Activated naive CD8-positive, alpha-beta T cell (primary cell): Measurements from ENCODE around the gene ACOT12.

Experiments used
- H3K27ac Mint-ChIP-seq: one replicate; pipeline ENCODE4 v1.8.0; 2021; ENCODE audit warnings: mixed read lengths
- H3K27me3 Mint-ChIP-seq: one replicate; pipeline ENCODE4 v1.8.0; 2021; ENCODE audit warnings: mixed read lengths
- H3K36me3 Mint-ChIP-seq: one replicate; pipeline ENCODE4 v1.8.0; 2021; ENCODE audit warnings: mixed read lengths
- H3K4me1 Mint-ChIP-seq: one replicate; pipeline ENCODE4 v1.8.0; 2021; ENCODE audit warnings: low read depth, mixed read lengths
- H3K4me3 Mint-ChIP-seq: one replicate; pipeline ENCODE4 v1.8.0; 2021; ENCODE audit warnings: mild to moderate bottlenecking, mixed read lengths
- H3K9me3 Mint-ChIP-seq: one replicate; pipeline ENCODE4 v1.8.0; 2021; ENCODE audit warnings: low read depth, mixed read lengths

ACOT12 gene

GRCh38 chr5:81393783-81394718, at the start of gene ACOT12:
Gene ACOT12 (minus strand): TSS chr5:81394134. CDS start chr5:81394114, 20 bp downstream.
- H3K27ac Mint-ChIP-seq = no peak within 1 kb of the TSS
- peaks cover 4% of the 10 kb centered on the region for H3K9me3 Mint-ChIP-seq
- H3K36me3 Mint-ChIP-seq = peaks cover 5% of the 10 kb centered on the region
- H3K4me1 Mint-ChIP-seq = peaks cover 8% of the 10 kb centered on the region
- H3K4me3 Mint-ChIP-seq = peak within 1 kb of the TSS; percentile 51
- H3K27me3 Mint-ChIP-seq = peaks cover 43% of the 10 kb centered on the region

GRCh38 chr5:81435023-81435422, 41.1 kb upstream of the ACOT12 start:
- H3K27ac Mint-ChIP-seq = no peak overlapping the region
- H3K27me3 Mint-ChIP-seq = no peaks in the 10 kb centered on the region
- H3K4me3 Mint-ChIP-seq = no peak overlapping the region
- H3K36me3 Mint-ChIP-seq = peaks cover 4% of the 10 kb centered on the region
- no peaks in the 10 kb centered on the region for H3K4me1 Mint-ChIP-seq
- no peaks in the 10 kb centered on the region for H3K9me3 Mint-ChIP-seq

GRCh38 chr5:81429985-81430384, 36.1 kb upstream of the ACOT12 start:
- peaks cover 10% of the 10 kb centered on the region for H3K4me1 Mint-ChIP-seq
- H3K4me3 Mint-ChIP-seq = no peak overlapping the region
- no peaks in the 10 kb centered on the region for H3K27me3 Mint-ChIP-seq
- no peaks in the 10 kb centered on the region for H3K36me3 Mint-ChIP-seq
- H3K9me3 Mint-ChIP-seq = no peaks in the 10 kb centered on the region
- H3K27ac Mint-ChIP-seq = no peak overlapping the region

- no peaks in the 10 kb centered on the region for H3K27me3 Mint-ChIP-seq
- no peak overlapping the region for H3K4me3 Mint-ChIP-seq
- H3K9me3 Mint-ChIP-seq = no peaks in the 10 kb centered on the region
- H3K4me1 Mint-ChIP-seq = peaks cover 10% of the 10 kb centered on the region
- H3K36me3 Mint-ChIP-seq = no peaks in the 10 kb centered on the region
- no peak overlapping the region for H3K27ac Mint-ChIP-seq
Measured at GRCh38 chr5:81429363-81429762, 35.4 kb upstream of the ACOT12 start.

- Mint-ChIP-seq H3K9me3 (no peaks in the 10 kb centered on the region), H3K4me1 (peaks cover 10% of the 10 kb centered on the region)
Measured at GRCh38 chr5:81428861-81429260, 34.9 kb upstream of the ACOT12 start.

GRCh38 chr5:81428446-81428845, 34.5 kb upstream of the ACOT12 start:
- no peaks in the 10 kb centered on the region for H3K27me3 Mint-ChIP-seq
- no peaks in the 10 kb centered on the region for H3K36me3 Mint-ChIP-seq
- H3K9me3 Mint-ChIP-seq = no peaks in the 10 kb centered on the region
- H3K27ac Mint-ChIP-seq = no peak overlapping the region
- peaks cover 10% of the 10 kb centered on the region for H3K4me1 Mint-ChIP-seq
- no peak overlapping the region for H3K4me3 Mint-ChIP-seq

More at GRCh38 chr5:81428861-81429260, 34.9 kb upstream of the ACOT12 start:
- no peaks in the 10 kb centered on the region for H3K27me3 Mint-ChIP-seq
- no peak overlapping the region for H3K4me3 Mint-ChIP-seq
- no peak overlapping the region for H3K27ac Mint-ChIP-seq
- no peaks in the 10 kb centered on the region for H3K36me3 Mint-ChIP-seq

GRCh38 chr5:81427566-81427965, 33.6 kb upstream of the ACOT12 start:
- H3K36me3 Mint-ChIP-seq = no peaks in the 10 kb centered on the region

GRCh38 chr5:81426359-81427030, 32.6 kb upstream of the ACOT12 start:
- no peak overlapping the region for H3K27ac Mint-ChIP-seq

More at GRCh38 chr5:81427566-81427965, 33.6 kb upstream of the ACOT12 start:
- Mint-ChIP-seq H3K27me3 (no peaks in the 10 kb centered on the region), H3K27ac (no peak overlapping the region), H3K4me3 (no peak overlapping the region), H3K4me1 (peaks cover 10% of the 10 kb centered on the region), H3K9me3 (no peaks in the 10 kb centered on the region)

GRCh38 chr5:81425569-81425968, 31.6 kb upstream of the ACOT12 start:
- no peaks in the 10 kb centered on the region for H3K36me3 Mint-ChIP-seq
- no peaks in the 10 kb centered on the region for H3K9me3 Mint-ChIP-seq
- peaks cover 13% of the 10 kb centered on the region for H3K4me1 Mint-ChIP-seq
- H3K27ac Mint-ChIP-seq = no peak overlapping the region
- H3K4me3 Mint-ChIP-seq = no peak overlapping the region
- H3K27me3 Mint-ChIP-seq = no peaks in the 10 kb centered on the region

More at GRCh38 chr5:81426359-81427030, 32.6 kb upstream of the ACOT12 start:
- Mint-ChIP-seq H3K4me3 (no peak overlapping the region), H3K27me3 (no peaks in the 10 kb centered on the region), H3K36me3 (no peaks in the 10 kb centered on the region), H3K4me1 (peaks cover 10% of the 10 kb centered on the region), H3K9me3 (no peaks in the 10 kb centered on the region)

GRCh38 chr5:81424728-81425127, 30.8 kb upstream of the ACOT12 start:
- Mint-ChIP-seq H3K27me3 (no peaks in the 10 kb centered on the region), H3K36me3 (peaks cover 3% of the 10 kb centered on the region), H3K27ac (no peak overlapping the region), H3K4me1 (peaks cover 20% of the 10 kb centered on the region), H3K9me3 (no peaks in the 10 kb centered on the region), H3K4me3 (no peak overlapping the region)

- Mint-ChIP-seq H3K27ac (no peak overlapping the region), H3K4me3 (no peak overlapping the region), H3K36me3 (peaks cover 3% of the 10 kb centered on the region)
Measured at GRCh38 chr5:81422671-81423070, 28.7 kb upstream of the ACOT12 start.

GRCh38 chr5:81420039-81420667, 26.2 kb upstream of the ACOT12 start:
- no peaks in the 10 kb centered on the region for H3K27me3 Mint-ChIP-seq
- H3K4me3 Mint-ChIP-seq = no peak overlapping the region
- no peaks in the 10 kb centered on the region for H3K9me3 Mint-ChIP-seq
- peak overlapping the region; percentile 28 for H3K27ac Mint-ChIP-seq
- H3K4me1 Mint-ChIP-seq = peaks cover 9% of the 10 kb centered on the region
- peaks cover 6% of the 10 kb centered on the region for H3K36me3 Mint-ChIP-seq

More at GRCh38 chr5:81422671-81423070, 28.7 kb upstream of the ACOT12 start:
- H3K27me3 Mint-ChIP-seq = no peaks in the 10 kb centered on the region
- H3K9me3 Mint-ChIP-seq = no peaks in the 10 kb centered on the region
- H3K4me1 Mint-ChIP-seq = peaks cover 20% of the 10 kb centered on the region

GRCh38 chr5:81418606-81419005, 24.7 kb upstream of the ACOT12 start:
- Mint-ChIP-seq H3K27ac (no peak overlapping the region), H3K9me3 (no peaks in the 10 kb centered on the region), H3K4me1 (peaks cover 9% of the 10 kb centered on the region), H3K36me3 (peaks cover 9% of the 10 kb centered on the region), H3K27me3 (no peaks in the 10 kb centered on the region), H3K4me3 (no peak overlapping the region)

- Mint-ChIP-seq H3K4me3 (no peak overlapping the region), H3K4me1 (peaks cover 9% of the 10 kb centered on the region), H3K36me3 (peaks cover 9% of the 10 kb centered on the region), H3K27ac (no peak overlapping the region), H3K9me3 (no peaks in the 10 kb centered on the region), H3K27me3 (no peaks in the 10 kb centered on the region)
Measured at GRCh38 chr5:81417052-81417451, 23.1 kb upstream of the ACOT12 start.

- Mint-ChIP-seq H3K36me3 (peaks cover 4% of the 10 kb centered on the region), H3K4me1 (no peaks in the 10 kb centered on the region), H3K9me3 (no peaks in the 10 kb centered on the region), H3K27ac (no peak overlapping the region), H3K27me3 (no peaks in the 10 kb centered on the region), H3K4me3 (no peak overlapping the region)
Measured at GRCh38 chr5:81409896-81410295, 16.0 kb upstream of the ACOT12 start.
